ENCODE data around the gene BCKDHB.

GRCh38 chr6:80181352-80182081 lies 75.0 kb downstream of the BCKDHB start:
- TF ChIP-seq CTCF (conservative IDR thresholded peaks at IDR 0.05; ENCODE audit: low read depth, low read length) (no peak), EZH2 (IDR thresholded peaks at IDR 0.05; ENCODE audit: borderline replicate concordance, low read depth, low read length, poor library complexity, severe bottlenecking) (no peak)
